Left cardiac atrium (tissue), 4 donors: ENCODE measurements around the gene MLKL. TPM values are rescaled to one million over a fixed set of nuclear protein-coding genes. Genes with fewer than 3 reads are reported as not detected.
"Not testable (repeated sequence)": the region's sequence is repeated elsewhere in the genome, so short reads cannot be mapped to it uniquely, and the experiment has no call there.

ENCODE experiments used
- ATAC-seq, 2 donors: fragments of 200-7000 bp; cut with Tn5 transposase; one replicate each; pipeline ENCODE4 v1.9.1; 2020; ENCODE audit warnings: mild to moderate bottlenecking in 2 of 2, moderate library complexity in 2 of 2
- DNase-seq: peaks from one replicate; pipeline ENCODE4 v3.0.0-alpha.2; 2020
- intact Hi-C, 2 donors: fragments of 100-400 bp; cut with DNase I; formaldehyde crosslinking; loops; one replicate each; pipeline versions ENCODE4 v1.14.1 to v1.15.1; 2022 to 2023
- total RNA-seq, 2 donors: library from RNA; stranded (reverse); fragmentation: NEBNext Ultra II Directional; extraction: Animal tissue kit (Norgen Biotek cat#: 25700); gene quantifications; one replicate each; pipeline ENCODE4 v1.2.1, GENCODE V29; 2021
- donor health status: DM: no; HTN: yes; CAD: no.
- donor health status: DM: no; HTN: yes; CAD: no; lungs with severe emphysema.
- donor health status: DM: yes; HTN: yes; CAD: no.
- donor health status: Dilated cardiomyopathy.

Gene MLKL
- total RNA-seq, 2 donors from 2014 or later, result 5.4 to 10.6 TPM

DNA sequence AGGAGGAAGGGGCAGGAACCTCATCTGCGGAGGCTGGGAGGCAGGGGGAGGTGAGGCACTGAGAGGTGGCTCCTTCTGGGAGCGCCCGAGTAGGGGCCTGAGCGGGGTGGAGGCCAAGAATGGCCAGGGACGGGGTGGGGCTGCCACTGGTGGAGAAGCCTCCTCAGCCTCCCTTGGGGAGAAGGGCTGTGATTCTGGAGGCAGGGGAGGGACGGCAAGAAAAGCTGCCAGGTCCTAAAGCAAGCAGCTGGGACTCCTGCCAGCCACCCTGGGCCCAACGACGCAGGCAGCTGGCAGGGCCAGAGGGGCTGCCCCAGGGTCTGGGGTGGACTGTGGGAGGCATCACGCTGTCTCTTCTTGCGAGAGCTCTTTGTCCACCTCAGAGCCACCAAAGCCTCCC, 12.7 kb upstream of the MLKL start:
- intact Hi-C loops, result loop anchor here in 1 of 2 donors (5.0 kb wide), 1 partner anchor 149 kb away; no protein-coding TSS in a partner anchor
- ATAC-seq, result no peak
- no peak for DNase-seq

DNA sequence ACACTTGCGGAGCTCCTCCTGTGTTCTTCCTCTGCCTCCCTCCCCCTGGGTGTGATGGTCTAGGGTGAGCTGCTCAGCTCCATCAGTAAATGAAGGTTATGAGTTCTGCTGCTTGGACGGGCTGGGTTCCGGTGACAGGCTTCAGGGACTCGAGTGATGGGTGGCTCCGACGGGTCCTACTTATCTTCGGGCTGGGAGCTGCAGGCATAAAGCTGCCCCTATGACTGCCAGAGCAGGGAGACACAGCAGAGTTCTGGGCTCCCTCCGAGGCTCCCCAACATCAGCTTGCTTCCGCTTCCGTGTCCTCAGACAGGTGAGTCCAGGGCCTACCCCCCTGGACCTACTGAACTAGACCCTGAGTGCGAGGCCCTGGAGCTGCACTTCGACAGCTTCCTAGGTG, 11.3 kb upstream of the MLKL start:
- ATAC-seq (no peak), DNase-seq (no peak)
- intact Hi-C loops, result loop anchor here in 1 of 2 donors (5.0 kb wide), 1 partner anchor 150 kb away; no protein-coding TSS in a partner anchor

GRCh38 chr16:74710401-74710800, 9.7 kb upstream of the MLKL start:
- no peak for DNase-seq
- intact Hi-C loops, result loop anchor here in 1 of 2 donors (5.0 kb wide), 1 partner anchor 152 kb away; no protein-coding TSS in a partner anchor

GRCh38 chr16:74709441-74709877, 8.8 kb upstream of the MLKL start:
- DNase-seq (peak; percentile 75), ATAC-seq (peak; percentile 92 to 95)
- intact Hi-C loops, result loop anchor here in 1 of 2 donors (2.0 to 10.0 kb wide), 3 partner anchors 103 to 425 kb away; no protein-coding TSS in a partner anchor

More at GRCh38 chr16:74710401-74710800, 9.7 kb upstream of the MLKL start:
- ATAC-seq, result no peak

DNA sequence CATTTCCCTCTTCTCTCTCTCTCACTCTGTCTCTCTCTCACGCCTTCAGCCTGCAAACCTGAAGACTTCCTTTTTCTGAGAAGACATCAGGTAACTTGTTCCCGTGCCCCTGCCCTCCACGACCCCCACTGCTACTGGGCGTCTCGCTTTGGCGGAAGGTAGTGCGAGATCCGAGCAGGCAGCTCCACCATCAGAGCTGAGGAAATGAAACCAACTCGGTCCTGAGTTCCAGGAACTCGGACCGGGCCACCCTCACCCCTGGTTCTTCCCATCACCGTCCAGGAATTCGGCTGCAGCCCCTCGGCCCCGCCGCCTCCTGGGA, 585 bp downstream of the MLKL start:
- DNase-seq (peak; percentile 45), ATAC-seq (peak in 1 of 2 donors; percentile 42)
- intact Hi-C loops, result loop anchor here in 1 of 2 donors (10.0 kb wide), 1 partner anchor 435 kb away; no protein-coding TSS in a partner anchor

DNA sequence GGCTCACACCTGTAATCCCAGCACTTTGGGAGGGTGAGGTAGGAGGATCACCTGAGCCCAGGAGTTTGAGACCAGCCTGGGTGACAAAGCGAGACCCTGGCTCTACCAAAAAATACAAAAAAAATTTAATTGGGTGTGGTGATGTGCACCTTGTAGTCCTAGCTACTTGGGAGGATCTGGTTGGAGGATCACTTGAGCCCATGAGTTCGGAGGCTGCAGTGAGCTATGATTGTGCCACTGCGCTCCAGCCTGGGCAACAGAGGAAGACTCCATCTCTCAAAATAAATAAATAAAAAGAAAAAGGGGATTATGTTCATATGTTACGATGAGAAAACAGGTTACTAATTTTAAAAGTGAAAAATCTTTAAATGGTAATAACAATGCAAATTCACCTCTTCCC, 996 bp downstream of the MLKL start:
- DNase-seq, result no peak
- intact Hi-C loops, result loop anchor here in 1 of 2 donors (10.0 kb wide), 1 partner anchor 435 kb away; no protein-coding TSS in a partner anchor
- no peak for ATAC-seq

DNA sequence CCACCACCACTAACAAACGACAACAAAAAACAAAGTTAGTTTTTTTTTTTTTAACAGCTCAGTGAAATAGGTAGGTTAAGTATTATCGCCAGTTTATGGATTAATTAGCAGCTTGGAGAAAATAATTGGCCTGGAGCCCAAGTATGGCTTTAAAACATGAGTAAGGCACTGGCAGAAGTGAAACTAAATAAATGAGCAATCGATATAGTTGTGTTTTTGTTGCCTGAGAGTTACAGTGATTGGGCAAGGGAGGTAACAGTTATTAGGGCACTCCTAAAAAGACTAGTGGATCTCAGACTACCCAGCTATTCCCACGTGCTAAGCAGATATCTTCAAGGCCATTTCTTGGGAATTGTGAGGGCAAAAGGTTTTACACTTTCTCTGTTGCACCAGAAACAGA, 2.4 kb downstream of the MLKL start:
- intact Hi-C loops, result no loop called here
- no peak for ATAC-seq
- no peak for DNase-seq

GRCh38 chr16:74695450-74696422, 4.9 kb downstream of the MLKL start:
- intact Hi-C loops, result no loop called here
- DNase-seq (peak; percentile 80), ATAC-seq (peak; percentile 96 to 97)

GRCh38 chr16:74691093-74691855, 9.4 kb downstream of the MLKL start:
- intact Hi-C loops, result no loop called here
- DNase-seq (no peak), ATAC-seq (no peak)

DNA sequence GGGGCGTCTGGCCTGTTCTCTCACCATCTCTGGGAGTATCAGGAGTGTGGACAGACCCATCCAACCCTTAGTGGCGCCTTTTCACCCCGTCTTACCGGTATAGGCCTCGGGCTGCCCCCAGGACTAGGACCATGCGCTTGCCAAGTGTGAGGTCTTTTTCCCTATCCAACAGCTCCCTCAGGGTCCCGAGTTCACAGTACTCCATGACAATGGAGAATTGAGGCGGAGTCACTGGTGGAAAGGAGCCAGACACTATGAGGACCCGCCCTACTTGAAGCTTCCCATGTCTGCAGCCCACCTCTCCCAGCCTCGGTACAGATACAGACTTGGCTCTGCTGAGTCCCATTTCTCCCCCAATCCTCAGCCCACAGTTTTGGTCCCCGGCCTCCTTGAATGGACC, 18.1 kb downstream of the MLKL start:
- DNase-seq, result no peak
- intact Hi-C loops, result no loop called here
- no peak for ATAC-seq

DNA sequence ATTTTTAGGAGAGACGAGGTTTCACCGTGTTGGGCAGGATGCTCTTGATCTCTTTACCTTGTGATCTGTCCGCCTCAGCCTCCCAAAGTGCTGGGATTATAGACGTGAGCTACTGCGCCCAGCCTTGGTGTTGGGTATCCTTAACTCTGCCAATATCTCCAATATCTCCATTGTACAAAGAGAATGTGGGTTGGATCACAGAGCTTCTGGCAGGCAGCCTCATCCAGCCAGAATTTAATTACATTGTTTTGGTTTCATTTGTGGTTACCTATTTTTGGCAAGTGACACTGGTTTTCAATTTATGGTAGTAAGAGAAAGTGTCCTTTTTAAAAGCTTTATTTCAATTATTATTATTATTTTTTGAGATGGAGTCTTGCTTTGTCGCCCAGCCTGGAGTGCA, 20.0 kb downstream of the MLKL start:
- no peak for DNase-seq
- ATAC-seq, result no peak
- intact Hi-C loops, result no loop called here

GRCh38 chr16:74679983-74680382, 20.7 kb downstream of the MLKL start:
- peak in 1 of 2 donors; percentile 55 for ATAC-seq
- intact Hi-C loops, result no loop called here
- no peak for DNase-seq

GRCh38 chr16:74677868-74678267, 22.8 kb downstream of the MLKL start:
- DNase-seq, result no peak
- ATAC-seq, result no peak
- intact Hi-C loops, result no loop called here

- no peak for ATAC-seq
- intact Hi-C loops, result no loop called here
Measured at GRCh38 chr16:74673876-74674275, 26.8 kb downstream of the MLKL start.

GRCh38 chr16:74668877-74669276, 31.8 kb downstream of the MLKL start:
- intact Hi-C loops, ATAC-seq, DNase-seq: not testable (repeated sequence)

More at GRCh38 chr16:74673876-74674275, 26.8 kb downstream of the MLKL start:
- DNase-seq, result no peak

DNA sequence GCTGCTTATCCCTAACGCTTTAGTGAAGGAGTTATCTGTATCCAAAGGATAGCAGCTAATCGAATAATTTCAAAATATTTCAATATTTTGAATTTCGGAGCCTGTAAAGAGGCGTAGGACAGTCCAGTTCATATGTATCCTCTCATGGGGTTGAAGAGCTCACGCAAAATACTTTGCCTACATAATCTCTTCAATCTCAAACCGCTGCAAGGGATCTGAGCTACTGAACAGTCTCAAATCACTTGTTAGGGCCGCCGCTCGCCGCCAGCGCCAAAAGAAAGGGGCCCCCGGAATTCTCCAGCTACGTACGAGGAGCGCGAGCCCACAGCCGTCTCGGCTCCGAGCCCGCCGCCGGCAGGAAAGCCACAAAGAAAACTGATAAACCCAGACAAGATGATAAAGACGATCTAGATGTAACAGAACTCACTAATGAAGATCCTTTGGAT, 33.4 kb downstream of the MLKL start:
- ATAC-seq, result peak in 1 of 2 donors; percentile 22
- intact Hi-C loops, result no loop called here
- peak; percentile 41 for DNase-seq

DNA sequence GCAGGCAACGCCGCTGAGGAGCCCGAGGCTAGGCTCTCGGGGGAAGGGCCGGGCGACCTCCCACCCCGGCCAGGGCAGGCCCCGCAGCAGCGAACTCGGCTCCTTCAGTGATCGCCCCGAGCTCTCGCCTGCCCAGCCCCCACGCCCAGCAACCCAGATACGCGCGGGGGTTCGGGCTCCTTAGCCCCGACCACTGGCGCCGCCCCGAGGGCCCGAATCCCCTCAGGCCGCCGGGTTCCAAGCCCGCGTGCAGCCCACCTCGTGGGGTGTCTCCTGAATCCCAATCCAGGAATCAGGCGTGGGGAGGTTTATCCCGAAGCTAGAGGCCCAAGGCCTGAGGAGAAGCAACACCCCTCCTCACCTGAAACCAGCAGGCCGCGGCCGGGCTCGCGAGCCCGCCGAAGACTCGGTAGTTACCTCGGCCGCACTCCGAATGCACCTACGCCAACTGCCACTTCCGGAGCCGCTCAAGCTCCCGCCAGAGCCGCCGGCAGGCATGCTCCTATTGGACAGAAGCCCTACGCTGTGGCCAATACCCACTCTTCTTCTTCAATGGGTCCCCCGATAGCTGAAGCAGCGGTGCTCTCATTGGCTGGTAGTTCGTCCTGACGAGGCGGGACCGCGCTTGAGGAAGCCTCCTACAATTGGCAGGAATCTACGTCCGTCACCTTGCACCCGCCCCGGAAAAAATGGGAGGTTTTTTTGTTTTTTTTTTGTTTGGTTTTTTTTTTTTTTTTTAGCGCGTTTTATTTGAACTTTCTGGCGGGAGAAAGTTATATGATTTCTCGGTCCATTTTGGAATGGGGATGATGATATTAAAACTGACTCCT, 34.0 kb downstream of the MLKL start, which contains the start of gene RFWD3:
TSS of gene RFWD3 (minus strand) at position 453 of the 830 bp plus-strand sequence. CDS start 5,428 bp downstream, outside the sequence.
- peak; percentile 100 for ATAC-seq
- DNase-seq, result peak; percentile 97
- intact Hi-C loops, result no loop called here

GRCh38 chr16:74666010-74666421, 34.6 kb downstream of the MLKL start:
- intact Hi-C loops, result no loop called here
- ATAC-seq (no peak), DNase-seq (no peak)
